GM23338 (cell line): ENCODE results near the gene USP5. TPM values are rescaled to one million over a fixed set of nuclear protein-coding genes. Genes with fewer than 3 reads are reported as not detected.
A peak's percentile ranks its signal among the peaks of the same experiment; 100 is the strongest.

Experiments used
- ATAC-seq: fragments of 200-7000 bp; cut with Tn5 transposase; 3 replicates; pipeline ENCODE4 v1.9.1; 2020
- DNase-seq: peaks from one replicate; pipeline ENCODE4 v3.0.0-alpha.2; 2015; ENCODE audit warnings: low spot score
- H2AFZ ChIP-seq: fragments of 200-600 bp; sonication (generic); 2 replicates; pipeline ENCODE4 v1.8.0; 2016; ENCODE audit warnings: antibody characterized with exemption, mild to moderate bottlenecking, moderate library complexity
- H3F3A ChIP-seq: fragments of 200-600 bp; sonication (generic); replicated peaks from 2 replicates; pipeline ENCODE4 v1.8.0; 2017; ENCODE audit warnings: antibody characterized with exemption, mixed run types, low read depth
- H3K27ac ChIP-seq: fragments of 200-600 bp; sonication (generic); 2 replicates; pipeline ENCODE4 v1.6.1; 2016; ENCODE audit warnings: low read depth
- H3K27me3 ChIP-seq: fragments of 200-600 bp; sonication (generic); 2 replicates; pipeline ENCODE4 v1.8.0; 2016; ENCODE audit warnings: mild to moderate bottlenecking, mixed run types, moderate library complexity; ENCODE audit not compliant: insufficient read depth
- H3K36me3 ChIP-seq: fragments of 200-600 bp; sonication (generic); 2 replicates; pipeline ENCODE4 v1.8.0; 2016; ENCODE audit warnings: mild to moderate bottlenecking; ENCODE audit not compliant: insufficient read depth
- H3K4me1 ChIP-seq: fragments of 200-600 bp; sonication (generic); 2 replicates; pipeline ENCODE4 v1.8.0; 2016; ENCODE audit warnings: mild to moderate bottlenecking, moderate library complexity; ENCODE audit not compliant: insufficient read depth
- H3K4me2 ChIP-seq: fragments of 200-600 bp; sonication (generic); 2 replicates; pipeline ENCODE4 v1.7.1; 2017; ENCODE audit warnings: mixed run types
- H3K4me3 ChIP-seq: fragments of 200-600 bp; sonication (generic); 2 replicates; pipeline ENCODE4 v1.6.1; 2016; ENCODE audit warnings: mixed run types
- H3K79me2 ChIP-seq: fragments of 200-600 bp; sonication (generic); replicated peaks from 2 replicates; pipeline ENCODE4 v1.8.0; 2017; ENCODE audit warnings: mild to moderate bottlenecking; ENCODE audit not compliant: insufficient read depth
- H3K9me2 ChIP-seq: fragments of 200-600 bp; sonication (generic); 2 replicates; pipeline ENCODE4 v1.8.0; 2017; ENCODE audit not compliant: insufficient read depth
- H4K20me1 ChIP-seq: fragments of 200-600 bp; sonication (generic); replicated peaks from 2 replicates; pipeline ENCODE4 v1.8.0; 2017; ENCODE audit warnings: mild to moderate bottlenecking; ENCODE audit not compliant: insufficient read depth
- H3K27ac Mint-ChIP-seq: 2 replicates; pipeline ENCODE4 v1.8.0; 2020; ENCODE audit warnings: inconsistent platforms, mild to moderate bottlenecking, moderate library complexity, mixed read lengths
- H3K27me3 Mint-ChIP-seq: 3 replicates; pipeline ENCODE4 v1.8.0; 2022; ENCODE audit warnings: low read depth, mild to moderate bottlenecking, moderate library complexity, mixed read lengths, inconsistent platforms; ENCODE audit not compliant: insufficient read depth, poor library complexity
- H3K36me3 Mint-ChIP-seq: 3 replicates; pipeline ENCODE4 v1.8.0; 2021; ENCODE audit warnings: low read depth, mild to moderate bottlenecking, inconsistent platforms, moderate library complexity, mixed read lengths
- H3K4me1 Mint-ChIP-seq: 3 replicates; pipeline ENCODE4 v1.8.0; 2020; ENCODE audit warnings: mild to moderate bottlenecking, inconsistent platforms, mixed read lengths
- H3K4me3 Mint-ChIP-seq: 3 replicates; pipeline ENCODE4 v1.8.0; 2021; ENCODE audit warnings: moderate library complexity, mild to moderate bottlenecking, inconsistent platforms, mixed read lengths
- H3K9me3 Mint-ChIP-seq: 3 replicates; pipeline ENCODE4 v1.8.0; 2020; ENCODE audit warnings: moderate library complexity, mild to moderate bottlenecking, inconsistent platforms, mixed read lengths
- CREB1 ChIP-seq: fragments of 250-450 bp; sonication (Bioruptor Pico); IDR thresholded peaks from 2 replicates; pipeline ENCODE4 v1.5.0; 2020; ENCODE audit warnings: low read depth, mild to moderate bottlenecking, moderate library complexity
- EZH2phosphoT487 ChIP-seq: fragments of 200-600 bp; sonication (generic); IDR thresholded peaks from one replicate; pipeline ENCODE4 v1.8.1; 2018; ENCODE audit warnings: antibody characterized with exemption; ENCODE audit not compliant: unreplicated experiment
- NANOG ChIP-seq: IDR thresholded peaks from 2 replicates; pipeline ENCODE4 v1.6.1; 2016; ENCODE audit warnings: antibody characterized with exemption, borderline replicate concordance
- POLR2AphosphoS5 ChIP-seq: IDR thresholded peaks from 2 replicates; pipeline ENCODE4 v1.6.1; 2016; ENCODE audit warnings: antibody characterized with exemption, low read depth
- REST ChIP-seq: IDR thresholded peaks from one replicate; pipeline ENCODE4 v1.6.1; 2018; ENCODE audit warnings: antibody characterized with exemption; ENCODE audit not compliant: unreplicated experiment
- STAT1 ChIP-seq: IDR thresholded peaks from one replicate; pipeline ENCODE4 v1.6.1; 2016; ENCODE audit warnings: antibody characterized with exemption; ENCODE audit not compliant: unreplicated experiment
- ZNF114 ChIP-seq: fragments of 250-450 bp; sonication (Bioruptor Pico); IDR thresholded peaks from 2 replicates; pipeline ENCODE4 v1.5.0; 2020; ENCODE audit warnings: mild to moderate bottlenecking, moderate library complexity
- ZNF331 ChIP-seq: fragments of 250-450 bp; sonication (Bioruptor Pico); IDR thresholded peaks from 2 replicates; pipeline ENCODE4 v1.5.0; 2020; ENCODE audit warnings: low read depth, mild to moderate bottlenecking, moderate library complexity
- ZNF462 ChIP-seq: fragments of 250-450 bp; sonication (Bioruptor Pico); IDR thresholded peaks from 2 replicates; pipeline ENCODE4 v1.5.0; 2020; ENCODE audit warnings: mild to moderate bottlenecking, moderate library complexity
- polyA plus RNA-seq: library from polyadenylated mRNA; unstranded; fragments of >200 nt; fragmentation: Nextera tagmentation; extraction: Ambion mirVana; gene quantifications from 2 replicates; pipeline ENCODE4 v1.2.1, GENCODE V29; 2016
- total RNA-seq: library from RNA; depleted of rRNA; stranded (reverse); fragments of >200 nt; shearing (Covaris generic); gene quantifications from 2 replicates; pipeline ENCODE4 v1.2.3, GENCODE V29; 2014
- TF ChIP-seq, protein P1 (sequence below), 2 experiments: fragments of 200-600 bp in 1 of 2; sonication (generic) in 1 of 2; conservative IDR thresholded peaks; 2 replicates each; pipeline versions ENCODE4 v1.5.1 to v1.6.1; 2016 to 2017; ENCODE audit warnings: antibody characterized with exemption in 2 of 2, low read depth in 2 of 2, mild to moderate bottlenecking in 2 of 2, moderate library complexity in 1 of 2

The USP5 gene
- total and polyA plus RNA-seq, 2 experiments from 2014 or later: 35.1 to 109 TPM

DNA sequence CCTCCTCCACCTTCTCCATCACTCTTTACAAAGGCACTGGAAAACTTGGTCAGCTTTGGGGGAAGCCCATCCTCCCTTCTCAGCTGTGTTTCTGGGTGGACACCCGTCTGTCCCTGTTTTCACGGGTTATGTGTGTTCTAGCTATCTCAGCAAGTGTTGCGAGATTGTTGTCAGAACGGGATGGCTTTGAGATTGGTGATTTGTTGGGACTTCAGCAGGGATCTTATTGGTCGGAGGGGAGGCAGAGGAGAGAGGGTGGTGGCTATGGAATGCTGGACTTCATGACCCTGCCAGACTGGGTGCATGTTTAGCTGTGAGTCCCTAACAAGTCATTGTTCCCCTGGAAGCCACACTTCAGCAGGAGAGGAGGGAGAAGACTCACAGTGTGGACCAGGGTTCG, 2.1 kb downstream of the USP5 start:
- no peak for TF ChIP-seq EZH2phosphoT487
- no peak for TF ChIP-seq POLR2AphosphoS5
- no peak for TF ChIP-seq CREB1 (CRISPR knock-in tag)
- no peak for TF ChIP-seq NANOG
- TF ChIP-seq ZNF462: no peak
- TF ChIP-seq ZNF114 (CRISPR knock-in tag): no peak
- no peak for DNase-seq
- Mint-ChIP-seq H3K27ac (peak overlapping the region; percentile 91), H3K36me3 (peaks cover 52% of the 10 kb centered on the region), H3K4me3 (peak overlapping the region; percentile 95), H3K9me3 (no peaks in the 10 kb centered on the region), H3K27me3 (peaks cover 25% of the 10 kb centered on the region), H3K4me1 (peaks cover 15% of the 10 kb centered on the region)
- Histone ChIP-seq H3K27ac (no peak overlapping the region), H3K79me2 (peaks cover 41% of the 10 kb centered on the region), H3K4me3 (no peak overlapping the region), H3K36me3 (peaks cover 25% of the 10 kb centered on the region), H4K20me1 (peaks cover 4% of the 10 kb centered on the region; the same call in 1 of the 2 replicates), H3K9me2 (no peaks in the 10 kb centered on the region), H3K27me3 (no peaks in the 10 kb centered on the region), H3K4me1 (peaks cover 19% of the 10 kb centered on the region), H3F3A (peaks cover 11% of the 10 kb centered on the region; the same call in 1 of the 2 replicates), H3K4me2 (0 out of 2 replicates have a peak overlapping the region, but pooled peaks have one; percentile 83), H2AFZ (no peak overlapping the region)
- no peak for ATAC-seq

DNA sequence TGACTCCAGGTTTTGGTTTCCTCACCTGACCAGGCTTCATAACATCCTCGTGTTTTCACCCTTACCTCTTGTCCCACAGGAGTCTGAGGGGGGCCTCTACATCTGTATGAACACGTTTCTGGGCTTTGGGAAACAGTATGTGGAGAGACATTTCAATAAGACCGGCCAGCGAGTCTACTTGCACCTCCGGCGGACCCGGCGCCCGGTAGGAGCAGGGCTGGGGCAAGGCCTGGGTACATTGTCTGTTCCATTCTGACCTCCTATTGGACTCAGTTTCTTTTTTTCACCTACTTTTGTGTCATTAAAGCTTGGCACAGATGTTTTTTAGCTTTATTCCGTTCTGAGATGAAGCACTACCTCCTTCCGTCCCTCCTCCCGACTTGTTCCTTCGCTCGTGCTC, 3.4 kb downstream of the USP5 start:
- DNase-seq: no peak
- peaks cover 53% of the 10 kb centered on the region for H3K36me3 Mint-ChIP-seq
- TF ChIP-seq ZNF114 (CRISPR knock-in tag): no peak
- TF ChIP-seq POLR2AphosphoS5: no peak
- no peak for TF ChIP-seq EZH2phosphoT487
- TF ChIP-seq REST: no peak
- TF ChIP-seq NANOG: no peak
- no peak for TF ChIP-seq STAT1
- TF ChIP-seq, protein P1, sequence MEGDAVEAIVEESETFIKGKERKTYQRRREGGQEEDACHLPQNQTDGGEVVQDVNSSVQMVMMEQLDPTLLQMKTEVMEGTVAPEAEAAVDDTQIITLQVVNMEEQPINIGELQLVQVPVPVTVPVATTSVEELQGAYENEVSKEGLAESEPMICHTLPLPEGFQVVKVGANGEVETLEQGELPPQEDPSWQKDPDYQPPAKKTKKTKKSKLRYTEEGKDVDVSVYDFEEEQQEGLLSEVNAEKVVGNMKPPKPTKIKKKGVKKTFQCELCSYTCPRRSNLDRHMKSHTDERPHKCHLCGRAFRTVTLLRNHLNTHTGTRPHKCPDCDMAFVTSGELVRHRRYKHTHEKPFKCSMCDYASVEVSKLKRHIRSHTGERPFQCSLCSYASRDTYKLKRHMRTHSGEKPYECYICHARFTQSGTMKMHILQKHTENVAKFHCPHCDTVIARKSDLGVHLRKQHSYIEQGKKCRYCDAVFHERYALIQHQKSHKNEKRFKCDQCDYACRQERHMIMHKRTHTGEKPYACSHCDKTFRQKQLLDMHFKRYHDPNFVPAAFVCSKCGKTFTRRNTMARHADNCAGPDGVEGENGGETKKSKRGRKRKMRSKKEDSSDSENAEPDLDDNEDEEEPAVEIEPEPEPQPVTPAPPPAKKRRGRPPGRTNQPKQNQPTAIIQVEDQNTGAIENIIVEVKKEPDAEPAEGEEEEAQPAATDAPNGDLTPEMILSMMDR (conservative IDR thresholded peaks at IDR 0.05; ENCODE audit: low read depth in 2 of 2): no peak
- no peak for TF ChIP-seq ZNF331 (CRISPR knock-in tag)

More for the DNA sequence above, 3.4 kb downstream of the USP5 start:
- Histone ChIP-seq H3K4me3 (no peak overlapping the region), H3K79me2 (peaks cover 32% of the 10 kb centered on the region), H3F3A (peaks cover 11% of the 10 kb centered on the region; the same call in 1 of the 2 replicates), H3K27ac (no peak overlapping the region), H3K9me2 (no peaks in the 10 kb centered on the region), H3K4me2 (no peak overlapping the region), H3K4me1 (peaks cover 16% of the 10 kb centered on the region), H2AFZ (no peak overlapping the region), H4K20me1 (peaks cover 4% of the 10 kb centered on the region; the same call in 1 of the 2 replicates), H3K27me3 (no peaks in the 10 kb centered on the region), H3K36me3 (peaks cover 19% of the 10 kb centered on the region)
- no peak overlapping the region for H3K4me3 Mint-ChIP-seq
- H3K27me3 Mint-ChIP-seq: peaks cover 19% of the 10 kb centered on the region
- H3K4me1 Mint-ChIP-seq: peaks cover 13% of the 10 kb centered on the region
- H3K9me3 Mint-ChIP-seq: no peaks in the 10 kb centered on the region
- ATAC-seq: no peak
- no peak overlapping the region; the same call in 1 of the 2 replicates for H3K27ac Mint-ChIP-seq
